ENCODE measurements around the gene EXOC3L4.
"Not testable (repeated sequence)": the region's sequence is repeated elsewhere in the genome, so short reads cannot be mapped to it uniquely, and the experiment has no call there.

Gene EXOC3L4

GRCh38 chr14:103151270-103151945 lies 56.9 kb downstream of the EXOC3L4 start:
- DNase-seq (ENCODE audit: low read depth), result no peak

GRCh38 chr14:103155010-103155409 lies 60.5 kb downstream of the EXOC3L4 start:
- DNase-seq (ENCODE audit: low read depth), result no peak

DNA sequence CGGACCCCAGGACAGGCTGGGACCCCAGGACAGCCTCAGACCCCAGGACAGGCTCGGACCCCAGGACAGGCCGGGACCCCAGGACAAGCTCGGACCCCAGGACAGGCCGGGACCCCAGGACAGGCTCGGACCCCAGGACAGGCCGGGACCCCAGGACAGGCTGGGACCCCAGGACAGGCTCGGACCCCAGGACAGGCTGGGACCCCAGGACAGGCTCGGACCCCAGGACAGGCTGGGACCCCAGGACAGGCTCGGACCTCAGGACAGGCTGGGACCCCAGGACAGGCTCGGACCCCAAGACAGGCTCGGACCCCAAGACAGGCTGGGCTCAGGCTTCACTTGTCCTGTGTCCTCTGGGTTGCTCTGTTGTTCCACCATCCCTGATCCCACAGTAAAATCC lies 60.9 kb downstream of the EXOC3L4 start:
- DNase-seq (ENCODE audit: low read depth), result not testable (repeated sequence)

DNA sequence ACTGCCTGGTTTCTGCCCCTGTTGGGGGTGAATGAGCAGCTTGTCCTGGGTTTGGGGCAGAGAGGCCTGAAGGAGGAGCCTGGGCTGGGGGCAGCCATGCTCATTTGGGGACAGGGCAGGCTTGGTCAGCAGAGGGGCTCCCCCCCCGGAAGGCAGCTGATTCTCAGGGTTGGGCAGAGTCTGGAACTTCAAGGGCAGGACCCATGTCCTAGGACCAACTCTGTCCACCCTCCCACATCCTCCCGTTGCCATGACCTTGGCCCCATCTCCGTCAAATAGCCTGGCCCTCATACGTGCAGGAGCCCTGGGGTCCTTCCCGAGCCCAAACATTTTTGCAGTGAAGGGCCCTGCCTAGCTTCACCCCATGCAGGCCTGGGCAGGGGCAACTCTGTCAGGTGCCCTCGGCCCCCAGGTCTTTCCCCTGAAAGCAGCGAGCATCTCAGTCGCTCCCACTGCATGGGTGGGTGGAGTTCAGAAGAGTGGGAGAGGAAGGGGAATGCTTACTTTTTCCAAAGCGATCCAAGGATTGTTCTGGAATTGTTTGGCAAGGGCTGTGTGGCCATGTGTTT lies 61.4 kb downstream of the EXOC3L4 start:
- DNase-seq (ENCODE audit: low read depth), result no peak

GRCh38 chr14:103156651-103157378 lies 62.3 kb downstream of the EXOC3L4 start:
- no peak for DNase-seq (ENCODE audit: low read depth)

DNA sequence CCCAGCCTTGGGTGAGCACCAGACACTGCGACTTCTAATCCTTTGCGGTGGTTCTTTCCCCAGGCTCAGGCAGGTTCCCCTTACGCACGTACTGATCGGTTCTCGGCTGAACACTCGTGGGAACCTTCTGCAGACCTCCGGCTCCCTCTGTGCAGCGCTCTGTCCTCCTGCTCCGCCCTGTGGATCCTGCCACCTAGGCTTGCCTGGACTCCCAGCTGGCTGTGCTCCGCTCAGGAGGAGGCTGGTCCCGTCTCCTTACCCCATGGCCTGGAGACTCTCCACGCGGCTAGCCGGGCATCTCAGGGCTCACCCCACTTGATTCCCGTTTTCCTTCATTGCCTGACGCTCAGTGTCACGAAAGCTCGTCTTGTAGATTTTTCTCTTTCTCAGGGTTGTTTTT lies 63.4 kb downstream of the EXOC3L4 start:
- no peak for DNase-seq (ENCODE audit: low read depth)

GRCh38 chr14:103158688-103159087 lies 64.2 kb downstream of the EXOC3L4 start:
- no peak for DNase-seq (ENCODE audit: low read depth)
